ENCODE results near the gene CNTNAP3B.
"Not testable (repeated sequence)": the region's sequence is repeated elsewhere in the genome, so short reads cannot be mapped to it uniquely, and the experiment has no call there.

DNA sequence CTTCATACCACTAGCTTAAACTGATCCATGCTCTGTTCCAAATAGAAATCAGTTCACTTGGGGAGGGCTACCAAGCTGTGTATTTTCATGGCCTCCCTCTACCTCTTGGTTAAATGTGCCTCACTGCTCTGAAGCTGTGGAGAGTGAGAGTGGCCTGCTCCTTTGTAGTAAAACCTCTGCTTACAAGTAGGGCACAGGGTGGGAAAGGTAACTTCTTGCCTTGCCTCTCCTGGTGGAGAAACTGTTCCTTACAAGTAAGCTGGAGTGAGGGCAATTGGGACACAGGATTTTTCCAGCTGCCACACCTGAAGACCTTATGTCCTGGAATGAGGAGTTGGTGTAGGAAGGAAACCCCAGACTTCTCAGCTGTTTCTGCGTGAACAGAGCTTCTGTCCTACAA, 211.9 kb downstream of the CNTNAP3B start:
- TF ChIP-seq CTCF, POLR2A (IDR thresholded peaks at IDR 0.05): not testable (repeated sequence)

Data from uterus (tissue), 2 donors.